Measurements from ENCODE around the gene GNA14.
"Not testable (repeated sequence)": the region's sequence is repeated elsewhere in the genome, so short reads cannot be mapped to it uniquely, and the experiment has no call there.

GNA14 gene

GRCh38 chr9:77648234-77649108, at the start of gene GNA14:
GNA14 (minus strand) TSS chr9:77648322; CDS start chr9:77647793, 529 bp downstream.
- DNase-seq, result no peak

DNA sequence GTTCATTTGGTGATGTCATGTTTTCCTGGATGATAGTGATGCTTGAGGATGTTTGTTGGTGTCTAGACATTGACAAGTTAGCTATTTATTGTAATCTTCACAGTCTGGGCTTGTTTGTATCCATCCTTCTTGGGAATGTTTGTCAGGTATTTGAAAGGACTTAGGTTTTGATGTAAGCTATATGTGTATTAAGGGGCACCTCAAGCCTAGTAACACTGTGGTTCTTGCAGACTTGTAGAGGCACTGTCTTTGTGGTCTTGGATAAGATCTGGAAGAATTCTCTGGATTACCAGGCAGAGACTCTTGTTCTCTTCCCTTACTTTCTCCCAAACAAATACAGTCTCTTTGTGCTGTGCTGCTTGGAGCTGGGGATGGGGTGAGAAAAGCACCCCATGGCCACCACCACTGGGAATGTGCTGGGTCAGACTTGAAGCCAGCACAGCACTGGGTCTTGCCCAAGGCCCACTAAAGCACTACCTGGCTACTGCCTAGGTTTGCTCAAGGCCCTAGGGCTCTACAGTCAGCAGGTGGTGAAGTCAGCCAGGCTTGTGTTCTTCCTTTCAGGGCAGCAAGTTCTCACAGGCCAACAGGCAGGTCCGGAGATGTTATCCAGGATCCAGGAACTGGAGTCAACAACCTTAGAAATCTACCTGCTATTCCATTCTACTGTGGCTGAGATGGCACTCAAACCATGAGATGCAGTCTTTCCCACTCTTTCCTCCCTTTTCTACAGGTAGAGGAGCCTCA, 49.3 kb upstream of the GNA14 start:
- no peak for DNase-seq

- not testable (repeated sequence) for DNase-seq
Observed at GRCh38 chr9:77690723-77691122, 42.6 kb upstream of the GNA14 start.

DNA sequence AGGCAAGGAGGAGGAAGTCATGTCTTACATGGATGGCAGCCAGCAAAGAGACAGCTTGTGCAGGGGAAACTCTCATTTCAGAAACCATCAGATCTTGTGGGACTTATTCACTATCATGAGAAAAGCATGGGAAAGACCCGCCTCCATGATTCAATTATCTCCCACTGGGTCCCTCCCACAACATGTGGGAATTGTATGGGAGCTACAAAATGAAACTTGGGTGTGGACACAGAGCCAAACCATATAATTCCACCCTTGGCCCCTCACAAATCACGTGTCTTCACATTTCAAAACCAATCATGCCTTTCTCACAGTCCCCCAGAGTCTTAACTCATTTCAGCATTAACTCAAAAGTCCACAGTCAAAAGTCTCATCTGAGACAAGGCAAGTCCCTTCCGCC, 42.0 kb upstream of the GNA14 start:
- not testable (repeated sequence) for DNase-seq

DNA sequence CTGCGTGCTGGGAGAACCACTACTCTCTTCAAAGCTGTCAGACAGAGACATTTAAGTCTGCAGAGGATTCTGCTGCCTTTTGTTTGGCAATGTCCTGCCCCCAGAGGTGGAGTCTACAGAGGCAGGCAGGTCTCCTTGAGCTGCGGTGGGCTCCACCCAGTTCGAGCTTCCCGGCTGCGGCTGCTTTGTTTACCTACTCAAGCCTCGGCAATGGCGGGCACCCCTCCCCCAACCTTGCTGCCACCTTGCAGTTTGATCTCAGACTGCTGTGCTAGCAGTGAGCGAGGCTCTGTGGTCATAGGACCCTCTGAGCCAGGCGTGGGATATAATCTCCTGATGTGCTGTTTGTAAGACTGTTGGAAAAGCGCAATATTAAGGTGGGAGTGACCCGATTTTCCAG, 39.6 kb upstream of the GNA14 start:
- DNase-seq, result not testable (repeated sequence)

GRCh38 chr9:77680581-77680980, 32.5 kb upstream of the GNA14 start:
- no peak for DNase-seq

DNA sequence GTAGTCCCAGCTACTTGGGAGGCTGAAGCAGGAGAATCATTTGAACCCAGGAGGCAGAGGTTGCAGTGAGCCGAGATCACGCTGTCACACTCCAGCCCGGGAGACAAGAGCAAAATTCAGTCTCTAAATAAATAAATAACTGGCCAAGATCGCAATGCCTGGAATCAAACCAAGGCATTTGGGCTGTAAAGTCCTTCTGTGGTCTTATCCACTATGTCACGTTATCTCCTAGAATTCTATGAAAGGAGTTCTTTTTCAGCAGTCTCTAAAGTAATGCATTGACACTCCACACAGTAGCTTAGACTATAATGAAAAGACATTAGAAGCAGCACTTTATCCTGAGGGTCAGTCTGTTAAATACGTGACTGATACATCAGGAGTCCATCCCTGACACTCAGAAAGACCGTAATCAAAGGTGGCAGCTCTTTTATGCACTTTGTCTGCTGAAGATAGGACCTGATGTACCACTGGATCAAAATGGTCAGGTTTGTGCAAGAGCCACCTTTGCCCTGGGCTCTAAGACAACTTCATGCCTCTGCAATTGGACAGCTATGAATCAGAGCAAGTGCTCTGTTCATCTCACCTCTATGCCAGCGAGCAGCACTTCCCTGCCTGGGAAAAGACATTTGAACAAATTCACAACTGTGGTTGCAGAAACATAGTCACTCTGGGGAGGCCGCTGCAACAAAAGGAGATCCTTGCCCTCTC, 31.7 kb upstream of the GNA14 start:
- DNase-seq, result no peak

DNA sequence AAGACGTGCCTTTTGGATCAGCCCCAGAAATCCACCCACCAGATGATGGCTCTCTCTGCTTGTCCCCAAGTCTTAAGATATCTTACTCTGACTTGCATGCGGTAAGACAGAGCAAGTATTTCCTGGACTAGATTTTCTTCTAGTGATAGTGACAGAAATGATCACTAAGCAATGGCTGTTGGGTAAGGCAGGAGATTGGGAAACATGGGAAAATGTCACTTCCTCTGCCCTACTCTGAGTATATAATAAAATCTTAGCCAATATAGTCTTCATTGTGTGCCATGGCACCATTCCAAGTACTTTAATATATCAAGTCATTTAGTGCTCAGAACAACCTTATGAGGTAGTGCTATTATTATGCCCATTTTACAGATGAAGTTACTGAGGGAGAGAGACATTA, 31.0 kb upstream of the GNA14 start:
- DNase-seq, result no peak

DNA sequence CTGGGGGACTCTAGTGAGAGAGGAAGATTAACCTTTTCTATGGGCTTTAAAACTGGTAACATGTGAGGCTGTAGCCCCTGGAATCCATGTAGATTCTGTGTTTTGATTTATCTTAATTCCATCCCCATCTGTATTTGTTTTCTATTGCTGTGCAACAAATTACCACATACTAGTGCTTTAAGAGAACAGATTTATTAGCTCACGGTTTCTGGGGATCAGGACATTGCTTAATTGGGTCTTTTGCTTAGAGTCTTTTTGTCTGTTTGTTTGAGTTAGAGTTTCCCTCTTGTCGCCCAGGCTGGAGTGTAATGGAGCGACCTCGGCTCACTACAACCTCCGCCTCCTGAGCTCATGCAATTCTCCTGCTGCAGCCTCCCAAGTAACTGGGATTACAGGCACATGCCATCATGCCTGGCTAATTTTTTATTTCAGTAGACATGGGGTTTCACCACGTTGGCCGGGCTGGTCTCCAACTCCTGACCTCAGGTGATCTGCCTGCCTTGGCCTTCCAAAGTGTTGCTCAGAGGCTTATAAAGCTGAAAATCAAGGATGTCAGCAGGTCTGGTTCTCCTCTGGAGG, 29.9 kb upstream of the GNA14 start:
- no peak for DNase-seq

GRCh38 chr9:77677397-77677796, 29.3 kb upstream of the GNA14 start:
- DNase-seq, result no peak

GRCh38 chr9:77673941-77674791, 26.0 kb upstream of the GNA14 start:
- no peak for DNase-seq

- no peak for DNase-seq
Observed at GRCh38 chr9:77672183-77672582, 24.1 kb upstream of the GNA14 start.

GRCh38 chr9:77667151-77667550, 19.0 kb upstream of the GNA14 start:
- no peak for DNase-seq

- DNase-seq, result no peak
Observed at GRCh38 chr9:77663754-77664153, 15.6 kb upstream of the GNA14 start.

DNA sequence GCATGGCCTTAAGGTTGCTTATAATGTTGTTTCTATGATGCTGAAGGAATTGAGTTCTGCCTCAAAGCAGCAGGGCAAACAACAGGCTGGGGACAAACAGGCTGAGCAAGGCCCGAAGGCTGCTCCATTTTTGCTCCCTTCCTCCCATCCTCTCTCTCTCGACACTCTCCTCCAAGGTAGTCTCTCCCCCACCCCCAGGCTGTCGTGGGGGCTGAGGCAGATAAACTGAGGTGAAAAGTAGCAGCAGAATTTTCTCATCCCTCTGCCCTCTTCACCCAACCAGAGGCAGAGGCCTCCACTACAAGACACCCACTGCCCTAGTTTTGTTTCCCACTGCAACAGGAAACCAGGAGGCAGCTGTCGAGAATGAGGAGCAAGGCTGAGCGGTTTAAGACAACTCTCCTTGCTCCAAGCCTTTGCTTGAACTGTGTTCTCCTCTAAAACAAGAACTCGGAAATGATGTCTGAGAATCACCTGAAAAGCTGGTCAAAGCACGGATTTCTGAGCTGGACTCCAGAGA, 13.5 kb upstream of the GNA14 start:
- no peak for DNase-seq

GRCh38 chr9:77659926-77660325, 11.8 kb upstream of the GNA14 start:
- no peak for DNase-seq

GRCh38 chr9:77651203-77651602, 3.1 kb upstream of the GNA14 start:
- no peak for DNase-seq

- DNase-seq, result no peak
Observed at GRCh38 chr9:77649109-77649812, 1.1 kb upstream of the GNA14 start.

GRCh38 chr9:77647267-77648233, 572 bp downstream of the GNA14 start:
- DNase-seq, result no peak

DNA sequence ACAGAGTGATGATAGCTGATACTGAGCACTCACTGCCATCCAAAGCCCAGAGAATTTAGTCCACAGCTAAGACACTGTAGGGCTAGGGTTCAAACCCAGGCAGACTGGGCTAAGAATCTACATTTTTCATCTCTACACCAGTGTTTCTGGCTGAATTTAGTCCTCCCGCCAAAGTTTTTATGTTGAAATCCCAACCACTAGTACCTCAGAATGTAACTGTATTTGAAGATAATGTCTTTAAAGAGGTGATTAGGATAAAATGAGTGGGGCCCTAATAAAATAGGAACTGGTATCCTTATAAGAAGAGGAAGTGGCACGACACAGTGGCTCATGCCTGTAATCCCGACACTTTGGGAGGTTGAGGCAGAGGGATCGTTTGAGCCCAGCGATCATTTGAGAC, 4.3 kb downstream of the GNA14 start:
- DNase-seq, result no peak
